HG03108 (cell line): ENCODE data around the gene SDCBP2.

Experiments
- ATAC-seq: cut with Tn5 transposase; IDR thresholded peaks from one replicate; pipeline ENCODE4 v1.9.1; 2021; ENCODE audit warnings: moderate library complexity; ENCODE audit not compliant: unreplicated experiment

The SDCBP2 gene

GRCh38 chr20:1315804-1316203, 13.1 kb downstream of the SDCBP2 start:
- ATAC-seq, result no peak

- no peak for ATAC-seq
Observed at GRCh38 chr20:1313236-1313964, 15.5 kb downstream of the SDCBP2 start.

GRCh38 chr20:1312904-1313235, 16.1 kb downstream of the SDCBP2 start:
- ATAC-seq, result no peak

- no peak for ATAC-seq
Observed at GRCh38 chr20:1312308-1312707, 16.6 kb downstream of the SDCBP2 start.

GRCh38 chr20:1310506-1311190, 18.3 kb downstream of the SDCBP2 start:
- ATAC-seq, result no peak

- ATAC-seq, result no peak
Observed at GRCh38 chr20:1310071-1310470, 18.9 kb downstream of the SDCBP2 start.

GRCh38 chr20:1309439-1309847, 19.5 kb downstream of the SDCBP2 start:
- no peak for ATAC-seq

- no peak for ATAC-seq
Observed at GRCh38 chr20:1308702-1309095, 20.2 kb downstream of the SDCBP2 start.

GRCh38 chr20:1308067-1308701, 20.8 kb downstream of the SDCBP2 start:
- ATAC-seq, result no peak

- ATAC-seq, result no peak
Observed at GRCh38 chr20:1307571-1307971, 21.4 kb downstream of the SDCBP2 start.

- no peak for ATAC-seq
Observed at GRCh38 chr20:1307171-1307570, 21.8 kb downstream of the SDCBP2 start.

- ATAC-seq, result no peak
Observed at GRCh38 chr20:1306316-1307135, 22.4 kb downstream of the SDCBP2 start.

GRCh38 chr20:1305712-1306111, 23.2 kb downstream of the SDCBP2 start:
- ATAC-seq, result no peak

GRCh38 chr20:1304710-1305515, 24.0 kb downstream of the SDCBP2 start:
- no peak for ATAC-seq

GRCh38 chr20:1302685-1303541, 26.0 kb downstream of the SDCBP2 start:
- no peak for ATAC-seq

GRCh38 chr20:1301031-1301529, 27.9 kb downstream of the SDCBP2 start:
- ATAC-seq, result no peak

GRCh38 chr20:1300083-1300840, 28.7 kb downstream of the SDCBP2 start:
- no peak for ATAC-seq

GRCh38 chr20:1299522-1299921, 29.4 kb downstream of the SDCBP2 start:
- no peak for ATAC-seq
